Calu3 (cell line): ENCODE measurements around the gene PPM1B. TPM values are rescaled to one million over a fixed set of nuclear protein-coding genes. Genes with fewer than 3 reads are reported as not detected.

Experiments
- BruUV-seq: library from RNA; stranded (reverse); fragments of 400-500 nt; replicated peaks from 2 replicates; lab custom pipeline; 2021; lab: Mats Ljungman, UMichigan
- CTCF ChIA-PET: fragments of 300-600 bp; sonication (Branson Sonifier 250); formaldehyde crosslinking; loops from one replicate; lab custom pipeline; 2022; ENCODE audit warnings: antibody characterized with exemption; lab: Charles Lee
- DNase-seq: peaks from one replicate; pipeline ENCODE4 v3.0.0; 2022
- H3K27ac Mint-ChIP-seq: one replicate; pipeline ENCODE4 v1.8.0; 2022; ENCODE audit warnings: mixed read lengths; ENCODE audit not compliant: unreplicated experiment
- H3K27me3 Mint-ChIP-seq: one replicate; pipeline ENCODE4 v1.8.0; 2022; ENCODE audit warnings: mixed read lengths; ENCODE audit not compliant: unreplicated experiment
- H3K36me3 Mint-ChIP-seq: one replicate; pipeline ENCODE4 v1.8.0; 2022; ENCODE audit warnings: mild to moderate bottlenecking, moderate library complexity, mixed read lengths; ENCODE audit not compliant: insufficient read depth, unreplicated experiment
- H3K4me1 Mint-ChIP-seq: one replicate; pipeline ENCODE4 v1.8.0; 2022; ENCODE audit warnings: mild to moderate bottlenecking, low read depth, mixed read lengths; ENCODE audit not compliant: unreplicated experiment
- H3K4me3 Mint-ChIP-seq: one replicate; pipeline ENCODE4 v1.8.0; 2022; ENCODE audit warnings: mild to moderate bottlenecking, low read depth, moderate library complexity, mixed read lengths; ENCODE audit not compliant: unreplicated experiment
- H3K9me3 Mint-ChIP-seq: one replicate; pipeline ENCODE4 v1.8.0; 2022; ENCODE audit warnings: low read depth, mixed read lengths; ENCODE audit not compliant: unreplicated experiment
- intact Hi-C: fragments of 100-400 bp; cut with micrococcal nuclease; formaldehyde crosslinking; loops from one replicate; pipeline ENCODE4 v1.10.0; 2022; ENCODE audit not compliant: unreplicated experiment
- total RNA-seq: library from RNA; stranded (reverse); gene quantifications from 2 replicates; pipeline ENCODE4 v1.2.3, GENCODE V29; 2022
- TF ChIP-seq, protein P1 (sequence below): fragments of 200-600 bp; IDR thresholded peaks from one replicate; pipeline ENCODE4 v1.8.0; 2022; ENCODE audit warnings: antibody characterized with exemption; ENCODE audit not compliant: unreplicated experiment

PPM1B gene
- total RNA-seq, 1 experiment from 2014 or later, result 73.4 TPM

DNA sequence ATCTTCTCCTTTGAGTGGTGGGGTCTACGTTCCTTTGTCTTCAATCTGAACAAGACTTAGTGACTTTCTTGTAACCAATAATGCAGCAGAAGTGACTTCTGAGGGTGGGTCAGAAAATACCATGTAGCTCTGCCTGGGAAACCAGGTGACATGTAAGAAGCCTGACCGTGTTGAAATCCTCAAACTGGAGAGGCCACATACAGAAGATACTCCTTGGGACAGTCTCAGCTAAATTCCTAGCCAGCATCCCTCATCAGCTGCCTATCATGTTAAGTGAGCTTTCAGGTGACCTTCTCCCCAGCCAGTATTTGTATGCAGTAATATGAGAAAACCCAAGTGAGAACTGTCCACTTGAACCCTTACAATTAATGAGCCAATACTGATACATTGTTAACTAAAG lies 27.0 kb downstream of the PPM1B start:
- BruUV-seq, result no TSS peak

DNA sequence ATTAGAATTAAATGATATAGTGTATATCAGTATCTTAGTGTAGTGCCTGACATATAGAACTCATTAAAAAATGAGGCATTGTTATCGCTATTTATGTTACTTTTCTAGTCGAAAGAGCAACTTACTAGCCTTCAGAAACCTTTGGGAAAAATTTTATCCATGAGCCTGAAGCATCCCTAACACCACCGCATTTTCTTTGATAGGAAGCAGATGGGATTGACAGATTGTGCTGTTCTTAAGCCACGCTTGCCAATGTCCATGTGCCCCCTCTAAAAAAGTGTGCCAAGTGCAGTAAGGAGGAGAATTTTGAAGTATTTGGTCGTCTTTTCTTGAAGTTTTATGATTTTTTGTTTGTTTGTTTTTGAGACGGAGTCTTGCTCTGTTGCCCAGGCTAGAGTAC lies 29.1 kb downstream of the PPM1B start:
- Mint-ChIP-seq H3K36me3 (peaks cover 22% of the 10 kb centered on the region), H3K4me1 (no peaks in the 10 kb centered on the region), H3K27ac (no peak overlapping the region), H3K4me3 (no peak overlapping the region), H3K9me3 (no peaks in the 10 kb centered on the region), H3K27me3 (no peaks in the 10 kb centered on the region)
- intact Hi-C loops, result no loop called here
- DNase-seq, result no peak
- CTCF ChIA-PET, result no interaction called here
- BruUV-seq, result no TSS peak
- TF ChIP-seq, protein P1, sequence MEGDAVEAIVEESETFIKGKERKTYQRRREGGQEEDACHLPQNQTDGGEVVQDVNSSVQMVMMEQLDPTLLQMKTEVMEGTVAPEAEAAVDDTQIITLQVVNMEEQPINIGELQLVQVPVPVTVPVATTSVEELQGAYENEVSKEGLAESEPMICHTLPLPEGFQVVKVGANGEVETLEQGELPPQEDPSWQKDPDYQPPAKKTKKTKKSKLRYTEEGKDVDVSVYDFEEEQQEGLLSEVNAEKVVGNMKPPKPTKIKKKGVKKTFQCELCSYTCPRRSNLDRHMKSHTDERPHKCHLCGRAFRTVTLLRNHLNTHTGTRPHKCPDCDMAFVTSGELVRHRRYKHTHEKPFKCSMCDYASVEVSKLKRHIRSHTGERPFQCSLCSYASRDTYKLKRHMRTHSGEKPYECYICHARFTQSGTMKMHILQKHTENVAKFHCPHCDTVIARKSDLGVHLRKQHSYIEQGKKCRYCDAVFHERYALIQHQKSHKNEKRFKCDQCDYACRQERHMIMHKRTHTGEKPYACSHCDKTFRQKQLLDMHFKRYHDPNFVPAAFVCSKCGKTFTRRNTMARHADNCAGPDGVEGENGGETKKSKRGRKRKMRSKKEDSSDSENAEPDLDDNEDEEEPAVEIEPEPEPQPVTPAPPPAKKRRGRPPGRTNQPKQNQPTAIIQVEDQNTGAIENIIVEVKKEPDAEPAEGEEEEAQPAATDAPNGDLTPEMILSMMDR, result no peak

More for the DNA sequence above, 27.0 kb downstream of the PPM1B start:
- TF ChIP-seq, protein P1, result no peak
- Mint-ChIP-seq H3K9me3 (no peaks in the 10 kb centered on the region), H3K36me3 (peaks cover 12% of the 10 kb centered on the region), H3K27me3 (no peaks in the 10 kb centered on the region), H3K4me1 (no peaks in the 10 kb centered on the region), H3K4me3 (no peak overlapping the region), H3K27ac (no peak overlapping the region)
- intact Hi-C loops, result no loop called here
- DNase-seq, result no peak
- CTCF ChIA-PET, result interaction anchor here (0.7 kb wide), 1 partner anchor 341 kb away, joined by 3 read pairs; no protein-coding TSS in a partner anchor

DNA sequence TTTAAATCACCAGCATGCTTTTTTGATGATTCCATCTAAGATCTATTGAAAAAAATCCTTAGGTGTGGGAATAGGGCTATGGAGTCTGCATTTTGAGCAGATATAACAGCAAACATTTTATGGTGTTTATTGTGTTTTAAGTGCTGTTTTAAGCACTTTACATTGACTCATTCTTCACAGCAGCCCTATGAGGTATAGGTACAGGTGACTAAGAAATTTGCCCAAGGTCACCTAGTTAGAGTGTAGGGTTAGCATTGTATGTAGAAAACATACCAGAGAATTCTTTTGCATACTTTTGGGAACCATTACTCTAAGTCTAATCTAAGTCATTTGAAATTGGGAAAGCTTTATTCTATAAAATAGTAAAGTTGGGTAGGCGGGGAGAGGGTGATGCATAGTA lies 31.3 kb downstream of the PPM1B start:
- DNase-seq, result no peak
- TF ChIP-seq, protein P1, result no peak
- Mint-ChIP-seq H3K4me1 (no peaks in the 10 kb centered on the region), H3K9me3 (no peaks in the 10 kb centered on the region), H3K4me3 (no peak overlapping the region), H3K36me3 (peaks cover 14% of the 10 kb centered on the region), H3K27me3 (no peaks in the 10 kb centered on the region), H3K27ac (no peak overlapping the region)
- intact Hi-C loops, result no loop called here
- no TSS peak for BruUV-seq
- CTCF ChIA-PET, result interaction anchor here (0.6 kb wide), 1 partner anchor 88 kb away, joined by 3 read pairs; no protein-coding TSS in a partner anchor

DNA sequence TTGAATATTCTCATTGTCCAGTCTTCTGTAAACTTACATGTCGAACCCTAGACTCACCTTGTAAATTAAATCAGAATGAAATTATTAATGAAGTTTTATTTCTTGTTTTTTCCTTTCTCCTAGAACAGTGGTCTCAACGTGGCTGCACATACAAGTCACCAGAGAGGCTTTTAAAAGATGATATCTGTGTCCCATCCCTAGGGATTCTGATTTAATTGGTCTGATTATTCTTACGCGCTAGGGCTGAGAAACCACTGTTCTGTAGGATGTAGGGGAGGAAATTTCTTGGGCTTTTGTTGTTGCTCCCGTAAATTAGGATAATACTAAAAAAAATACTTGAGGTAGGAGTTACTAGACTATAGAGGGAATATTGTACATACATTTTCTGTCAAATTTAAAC lies 32.1 kb downstream of the PPM1B start:
- Mint-ChIP-seq H3K27ac (no peak overlapping the region), H3K36me3 (peaks cover 14% of the 10 kb centered on the region)

More for the DNA sequence above, 32.1 kb downstream of the PPM1B start:
- CTCF ChIA-PET, result no interaction called here
- H3K4me3 Mint-ChIP-seq, result no peak overlapping the region
- intact Hi-C loops, result no loop called here
- BruUV-seq, result no TSS peak
- no peak for DNase-seq
- no peaks in the 10 kb centered on the region for H3K27me3 Mint-ChIP-seq
- H3K4me1 Mint-ChIP-seq, result no peaks in the 10 kb centered on the region
- H3K9me3 Mint-ChIP-seq, result no peaks in the 10 kb centered on the region
- TF ChIP-seq, protein P1, result no peak
